Activated T-helper 9 cell treated with anti-CD3 and anti-CD28 coated beads, Interleukin-2, amount 50 U/mL, for 16 hours (primary cell): Measurements from ENCODE around the gene EXOC4.

ENCODE experiments used
- DNase-seq: peaks from one replicate; pipeline ENCODE4 v3.0.0-alpha.2; 2020; ENCODE audit warnings: low read depth

Gene EXOC4

GRCh38 chr7:133542209-133542780 is 289.4 kb downstream of the EXOC4 start:
- no peak for DNase-seq

DNA sequence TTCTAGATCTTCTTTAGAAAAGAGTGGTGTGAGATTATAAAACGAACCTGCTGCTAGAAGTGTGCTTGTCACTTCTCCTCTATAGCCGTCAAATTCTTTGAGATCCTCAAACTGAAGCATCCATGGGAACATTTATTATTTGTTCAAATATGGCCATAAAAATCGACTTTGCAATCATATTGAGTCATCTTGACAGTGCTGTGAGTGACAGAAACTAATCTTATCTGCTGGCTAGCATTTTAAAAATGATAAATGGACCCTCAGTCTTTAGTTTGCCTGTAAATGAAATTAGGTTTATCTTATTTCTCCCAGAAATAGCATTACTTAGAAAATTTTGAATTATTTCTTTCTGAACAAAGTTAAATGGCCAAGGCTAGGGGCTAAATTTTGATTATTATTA is 290.8 kb downstream of the EXOC4 start:
- DNase-seq = no peak

DNA sequence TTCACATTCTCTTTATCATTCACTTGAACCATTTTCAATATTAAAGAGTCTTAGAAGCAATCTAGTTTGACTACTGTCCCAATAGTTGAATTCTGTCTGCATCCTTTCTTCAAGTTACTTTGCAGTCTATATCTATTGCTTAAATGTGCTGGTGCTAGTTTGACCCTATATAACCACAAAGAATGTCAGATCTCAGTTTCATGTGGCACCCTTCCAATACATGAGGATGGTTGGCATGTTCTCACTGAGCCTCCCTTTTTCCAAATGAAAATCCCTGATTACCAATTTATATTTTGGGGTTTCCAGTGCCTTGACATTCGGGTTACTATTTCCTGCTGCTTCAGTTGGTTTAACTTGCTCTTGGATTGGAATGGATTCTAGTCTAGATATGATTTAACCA is 292.7 kb downstream of the EXOC4 start:
- no peak for DNase-seq

GRCh38 chr7:133547981-133548380 is 295.1 kb downstream of the EXOC4 start:
- DNase-seq = no peak

- DNase-seq = no peak
Measured at GRCh38 chr7:133549633-133550032, 296.8 kb downstream of the EXOC4 start.

DNA sequence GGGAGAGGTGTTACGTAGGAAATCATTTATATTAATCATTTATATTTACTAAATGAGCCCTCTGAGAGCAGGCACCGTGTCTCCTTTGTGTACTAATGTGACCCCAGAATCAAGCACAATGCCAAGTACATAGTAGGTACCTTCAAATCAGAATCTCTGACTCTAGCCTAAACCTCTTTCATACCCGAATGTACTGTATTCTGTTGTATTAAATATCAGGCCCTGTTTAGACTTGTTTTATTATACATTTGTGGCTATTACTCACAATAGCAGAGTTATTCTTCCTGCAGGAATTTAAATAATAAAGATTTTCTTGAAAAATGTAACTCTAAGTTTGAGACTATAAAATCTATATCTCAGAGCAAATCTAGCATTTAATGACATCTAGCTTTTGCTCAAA is 297.3 kb downstream of the EXOC4 start:
- no peak for DNase-seq

GRCh38 chr7:133550811-133551210 is 297.9 kb downstream of the EXOC4 start:
- no peak for DNase-seq

- DNase-seq = no peak
Measured at GRCh38 chr7:133551466-133551865, 298.6 kb downstream of the EXOC4 start.

DNA sequence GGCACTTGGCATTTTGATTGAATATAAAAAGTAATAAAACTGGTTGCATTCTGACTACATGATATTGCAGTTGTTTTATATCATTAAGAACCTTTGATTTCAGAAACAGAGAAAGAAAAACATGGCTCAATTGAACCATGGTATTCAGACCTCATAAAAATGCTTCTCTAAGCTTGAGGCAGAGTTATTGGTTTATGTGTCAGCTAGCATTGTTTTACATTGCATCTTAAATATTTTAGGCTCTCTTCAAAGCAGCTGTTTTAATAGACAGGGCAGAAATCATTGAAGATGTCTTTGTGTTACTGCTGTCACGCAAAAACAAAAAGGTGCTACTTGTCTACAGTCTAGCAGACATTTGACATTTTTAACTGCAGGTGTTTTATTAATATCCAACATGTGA is 299.2 kb downstream of the EXOC4 start:
- no peak for DNase-seq

DNA sequence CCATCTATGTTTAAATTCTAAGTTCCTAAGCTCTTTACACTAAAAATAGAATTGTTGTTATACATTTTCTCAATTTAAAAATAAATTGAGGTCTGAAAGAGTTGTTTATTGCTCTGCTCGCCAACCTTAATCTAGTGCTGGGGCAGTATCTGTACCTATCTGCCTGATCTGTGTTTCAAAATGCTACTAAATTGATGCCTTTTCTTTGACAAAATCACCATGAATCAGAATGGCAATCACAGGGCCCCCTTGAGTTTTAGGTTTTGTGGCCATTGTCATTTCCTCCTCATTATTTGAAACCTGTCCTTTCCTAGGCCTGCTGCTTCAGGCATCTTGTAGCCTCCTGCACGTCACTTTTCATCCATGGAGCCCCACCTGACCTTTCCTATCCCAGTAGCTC is 301.5 kb downstream of the EXOC4 start:
- DNase-seq = no peak

- no peak for DNase-seq
Measured at GRCh38 chr7:133556048-133556447, 303.2 kb downstream of the EXOC4 start.

DNA sequence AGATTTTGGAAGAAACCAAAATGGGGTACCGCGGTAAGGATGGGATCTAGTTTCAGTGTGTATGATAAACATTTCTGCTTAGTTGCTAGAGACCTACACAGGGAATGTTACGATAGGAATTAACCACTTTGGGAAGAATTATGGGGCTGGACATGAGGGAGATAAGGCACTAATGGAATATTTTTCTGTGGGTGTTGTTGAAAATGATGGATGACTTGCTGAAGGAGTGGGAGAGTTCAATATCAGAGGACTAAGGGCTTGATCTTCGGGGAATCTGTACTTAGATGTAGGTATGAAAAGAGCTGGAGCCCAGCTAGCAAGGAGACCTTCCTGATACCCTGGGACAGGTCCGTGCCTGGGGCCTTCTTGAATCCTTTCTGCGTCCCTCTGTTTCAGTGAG is 303.7 kb downstream of the EXOC4 start:
- DNase-seq = no peak

DNA sequence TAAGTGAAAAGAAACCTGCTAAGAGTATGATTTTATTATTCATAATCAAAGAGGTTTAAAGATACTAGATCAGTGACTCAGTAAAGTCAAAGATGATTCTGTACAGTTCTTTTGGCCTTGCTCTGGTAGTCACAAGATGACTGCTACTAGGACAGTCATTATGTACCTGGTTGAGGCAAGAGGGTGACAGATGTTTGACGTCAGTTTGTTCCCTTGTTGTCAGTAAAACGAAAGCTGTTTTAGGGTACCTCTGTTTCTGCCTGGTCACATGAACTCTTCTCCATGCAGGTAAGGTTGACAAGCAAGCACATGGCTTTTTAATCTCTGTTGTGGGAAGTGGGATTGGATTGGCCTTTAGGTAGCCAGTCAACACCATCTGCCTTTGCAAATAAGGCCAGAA is 308.0 kb downstream of the EXOC4 start:
- no peak for DNase-seq

DNA sequence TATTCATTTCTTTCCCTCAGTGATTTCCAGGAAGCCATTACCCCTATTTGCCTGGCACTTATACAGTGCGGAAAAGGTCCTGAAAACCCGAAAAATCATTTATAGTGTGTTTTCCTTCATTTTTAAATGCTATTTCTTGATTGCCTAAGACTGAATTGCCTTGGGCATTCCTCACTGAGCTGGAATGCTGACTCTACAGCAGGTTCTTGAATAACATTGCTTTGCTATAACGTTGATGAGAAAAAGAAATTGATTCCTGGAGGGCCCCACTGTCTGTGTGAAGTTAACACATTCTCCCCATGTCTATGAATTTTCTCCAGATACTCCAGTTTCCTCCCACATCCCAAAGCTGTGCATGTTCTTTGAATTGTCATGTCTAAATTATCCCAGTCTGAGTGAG is 308.5 kb downstream of the EXOC4 start:
- no peak for DNase-seq

DNA sequence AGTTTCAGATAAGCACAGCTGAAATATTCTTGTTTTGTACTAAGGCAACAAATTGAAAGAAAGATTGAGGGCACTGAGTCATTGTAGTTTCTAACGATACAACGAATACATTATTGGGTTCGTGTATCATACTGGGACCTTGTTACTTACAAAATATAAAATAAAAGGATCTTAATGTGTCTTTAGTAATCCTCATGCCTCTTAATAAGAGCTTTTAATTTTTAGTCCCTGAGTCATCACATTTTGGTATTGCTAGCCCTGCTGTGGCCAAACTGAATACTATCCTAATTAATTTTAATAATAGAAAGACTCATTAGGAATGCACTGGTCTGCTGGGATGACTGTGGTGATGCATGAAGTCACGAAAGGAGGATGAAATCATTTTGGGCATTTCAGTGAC is 309.7 kb downstream of the EXOC4 start:
- DNase-seq = no peak

GRCh38 chr7:133563251-133563650 is 310.4 kb downstream of the EXOC4 start:
- no peak for DNase-seq

DNA sequence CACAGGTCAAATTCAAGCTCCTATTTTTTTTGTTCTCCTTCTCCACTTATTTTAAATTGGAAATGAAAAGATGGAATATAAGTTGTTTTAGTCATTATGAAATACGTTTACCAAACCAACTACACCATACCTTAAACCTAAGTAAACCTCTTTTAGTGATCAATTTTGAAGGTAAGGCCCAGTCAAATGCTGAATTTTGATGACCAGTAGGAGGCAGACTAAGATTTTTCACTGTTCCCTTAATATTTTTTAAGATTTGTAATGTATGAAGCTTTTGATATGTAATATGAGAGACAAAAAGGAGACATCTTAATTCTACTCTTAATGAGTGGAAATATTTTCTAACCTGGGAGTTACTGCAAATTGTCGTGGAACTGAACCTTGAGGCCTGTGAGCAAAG is 311.6 kb downstream of the EXOC4 start:
- DNase-seq = no peak

- no peak for DNase-seq
Measured at GRCh38 chr7:133568544-133568943, 315.7 kb downstream of the EXOC4 start.

DNA sequence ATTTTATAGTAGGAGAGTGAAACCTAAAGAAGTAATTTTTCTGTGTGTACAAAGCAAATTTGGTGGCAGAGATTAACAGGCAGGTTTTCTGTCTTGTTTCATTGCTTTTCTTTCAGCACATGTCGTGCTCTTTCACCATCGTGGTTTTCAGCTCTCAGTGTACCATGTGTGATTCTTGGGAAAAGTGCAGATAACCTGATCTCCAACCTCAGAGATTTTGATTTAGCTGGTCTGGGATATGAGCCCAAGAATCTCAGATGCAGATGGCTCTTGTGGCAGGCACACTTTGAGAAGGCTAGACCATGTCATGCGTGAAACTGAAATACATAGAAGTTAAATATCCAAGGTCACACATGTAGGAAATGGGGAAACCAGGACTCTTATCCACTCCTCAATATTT is 317.4 kb downstream of the EXOC4 start:
- no peak for DNase-seq

GRCh38 chr7:133571076-133571475 is 318.2 kb downstream of the EXOC4 start:
- no peak for DNase-seq

DNA sequence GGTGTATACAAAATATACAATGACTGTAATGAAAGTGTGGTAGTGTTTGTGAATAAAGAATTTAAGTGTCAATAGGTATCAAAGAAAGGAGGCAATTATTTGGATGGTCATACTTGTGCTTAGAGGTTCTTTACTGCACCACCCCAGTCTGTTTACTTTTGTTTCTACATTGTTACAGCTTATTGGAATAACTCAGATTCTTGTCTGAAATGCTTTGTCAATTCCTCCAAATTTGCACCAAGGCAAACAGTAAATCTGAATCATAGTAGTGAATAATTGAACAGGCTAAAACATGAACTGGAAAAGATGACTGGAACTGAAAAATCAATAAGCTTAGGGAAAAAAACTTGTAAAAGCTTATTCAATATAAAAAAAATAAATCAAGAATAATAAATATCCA is 319.2 kb downstream of the EXOC4 start:
- no peak for DNase-seq

- DNase-seq = no peak
Measured at GRCh38 chr7:133572843-133573242, 320.0 kb downstream of the EXOC4 start.

DNA sequence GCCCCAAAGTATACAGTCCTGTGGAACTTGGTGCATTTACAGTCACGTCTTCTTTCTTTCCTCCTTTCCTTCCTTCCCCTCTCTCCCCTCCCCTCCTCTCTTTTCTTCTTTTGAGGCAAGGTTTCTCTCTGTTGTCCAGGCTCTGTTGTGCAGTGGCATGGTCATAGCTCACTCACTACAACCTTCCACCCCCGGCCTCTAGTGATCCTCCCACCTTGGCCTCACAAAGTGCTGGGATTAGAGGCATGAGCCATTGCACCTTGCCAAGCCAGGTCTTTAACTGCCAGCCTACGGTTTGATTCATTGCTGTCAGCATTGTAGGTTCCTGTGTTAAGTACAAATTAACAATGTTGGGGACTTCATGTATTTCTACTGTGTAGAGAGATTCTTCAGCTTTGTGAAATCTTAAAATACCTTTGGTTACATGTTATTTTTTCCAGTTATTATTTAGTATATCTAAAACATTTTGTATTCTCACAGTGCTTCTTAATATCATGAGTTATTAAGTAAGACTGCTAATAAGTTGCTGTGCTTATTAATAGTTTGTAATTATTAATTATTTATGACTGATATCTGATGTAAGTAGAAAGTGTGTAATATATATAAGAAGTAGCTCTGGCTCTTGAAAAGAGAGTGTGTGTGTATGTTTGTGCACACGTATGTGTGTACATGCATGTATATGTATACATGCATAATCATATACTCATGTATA is 320.8 kb downstream of the EXOC4 start:
- DNase-seq = no peak

DNA sequence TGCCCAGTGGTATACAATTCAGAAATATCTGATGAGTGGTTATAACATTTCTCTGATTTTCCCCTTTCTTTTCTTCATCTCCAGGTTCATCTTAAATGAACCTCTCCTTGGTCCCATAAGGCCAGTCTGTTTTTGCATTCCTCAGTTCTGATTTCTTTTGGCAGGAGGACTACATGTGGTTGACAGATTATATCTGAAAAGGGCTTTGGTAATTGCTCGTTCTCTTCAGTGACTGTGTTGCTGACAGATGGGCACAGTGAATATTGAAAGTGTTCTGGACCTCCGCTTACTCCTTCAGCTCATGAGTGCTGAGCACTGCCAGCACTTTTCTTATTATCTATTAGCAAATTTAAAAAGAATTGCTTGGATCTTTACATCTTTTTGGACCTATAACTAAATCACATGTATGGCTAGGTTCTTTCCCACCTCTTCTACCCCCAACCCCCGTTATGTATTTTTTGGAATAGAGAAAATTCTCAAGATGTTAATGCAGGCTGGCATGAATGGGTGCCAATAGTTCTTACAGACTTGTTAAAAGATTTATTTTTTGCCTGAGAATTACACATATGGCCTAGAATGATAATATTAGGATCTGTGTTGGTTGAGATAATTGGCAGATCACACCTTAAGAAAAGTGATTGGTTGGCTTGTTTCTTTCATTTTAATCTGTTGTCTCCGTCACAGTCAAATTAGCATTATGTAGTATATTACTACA is 323.0 kb downstream of the EXOC4 start:
- DNase-seq = no peak
